ENCODE data around the gene COL20A1. TPM values are rescaled to one million over a fixed set of nuclear protein-coding genes. Genes with fewer than 3 reads are reported as not detected.

Gene COL20A1
- total RNA-seq, 6 experiments from 2014 or later: not detected

GRCh38 chr20:63254606-63255384 is 38.2 kb upstream of the COL20A1 start:
- no peak overlapping the region for H3K4me3 ChIP-seq
- H3K4me1 ChIP-seq: no peaks in the 10 kb centered on the region
- H3K27ac ChIP-seq: no peak overlapping the region
- H3K36me3 ChIP-seq: no peaks in the 10 kb centered on the region
- no peak for DNase-seq
- intact Hi-C loops (cut with DNase I): no loop called here
- 0% methylated on average over 3 of the region's 56 CpGs for WGBS (ENCODE audit: insufficient coverage, low coverage, low lambda C conversion rate, missing lambda C conversion rate)
- peaks cover 0 to 9% of the 10 kb centered on the region in 2 donors for H3K27me3 ChIP-seq
- no peak for ATAC-seq
- no peaks in the 10 kb centered on the region for H3K9me3 ChIP-seq
- TF ChIP-seq POLR2A (IDR thresholded peaks at IDR 0.05) (no peak), CTCF (IDR thresholded peaks at IDR 0.05) (no peak)

- Histone ChIP-seq H3K9me3 (no peaks in the 10 kb centered on the region), H3K4me3 (no peak overlapping the region), H3K27ac (no peak overlapping the region), H3K36me3 (no peaks in the 10 kb centered on the region), H3K4me1 (no peaks in the 10 kb centered on the region), H3K27me3 (peaks cover 0 to 9% of the 10 kb centered on the region in 2 donors)
- intact Hi-C loops (cut with DNase I): no loop called here
- 44% methylated on average over 10 of the region's 31 CpGs for WGBS (ENCODE audit: insufficient coverage, low coverage, low lambda C conversion rate, missing lambda C conversion rate)
- ATAC-seq (no peak), DNase-seq (no peak)
- no peak for TF ChIP-seq CTCF (IDR thresholded peaks at IDR 0.05)
- TF ChIP-seq POLR2A (IDR thresholded peaks at IDR 0.05): no peak
Observed at GRCh38 chr20:63255931-63256704, 36.9 kb upstream of the COL20A1 start.

GRCh38 chr20:63256954-63257353 is 36.0 kb upstream of the COL20A1 start:
- peaks cover 0 to 9% of the 10 kb centered on the region in 2 donors for H3K27me3 ChIP-seq
- H3K27ac ChIP-seq: no peak overlapping the region
- WGBS (ENCODE audit: insufficient coverage, low coverage, low lambda C conversion rate, missing lambda C conversion rate): 70% methylated on average over 4 of the region's 4 CpGs
- H3K4me1 ChIP-seq: no peaks in the 10 kb centered on the region
- no peak for DNase-seq
- ATAC-seq: no peak
- TF ChIP-seq CTCF (IDR thresholded peaks at IDR 0.05) (no peak), POLR2A (IDR thresholded peaks at IDR 0.05) (no peak)
- H3K9me3 ChIP-seq: no peaks in the 10 kb centered on the region
- H3K4me3 ChIP-seq: no peak overlapping the region
- intact Hi-C loops (cut with DNase I): no loop called here
- H3K36me3 ChIP-seq: no peaks in the 10 kb centered on the region

DNA sequence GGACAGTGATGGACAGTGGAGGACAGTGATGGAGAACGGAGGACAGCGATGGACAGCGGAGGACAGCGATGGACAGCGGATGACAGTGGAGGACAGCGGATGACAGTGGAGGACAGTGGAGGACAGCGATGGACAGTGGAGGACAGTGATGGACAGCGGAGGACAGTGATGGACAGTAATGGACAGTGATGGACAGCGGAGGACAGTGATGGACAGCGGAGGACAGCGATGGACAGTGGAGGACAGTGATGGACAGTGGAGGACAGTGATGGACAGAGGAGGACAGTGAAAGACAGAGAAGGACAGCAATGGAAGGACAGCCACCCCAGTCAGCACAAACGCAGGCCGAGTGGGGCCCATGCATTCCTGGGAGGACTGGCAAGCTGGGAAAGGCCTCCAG is 35.4 kb upstream of the COL20A1 start:
- Histone ChIP-seq H3K9me3 (no peaks in the 10 kb centered on the region), H3K4me3 (no peak overlapping the region), H3K27me3 (peaks cover 0 to 9% of the 10 kb centered on the region in 2 donors), H3K36me3 (no peaks in the 10 kb centered on the region), H3K4me1 (no peaks in the 10 kb centered on the region), H3K27ac (no peak overlapping the region)
- no peak for TF ChIP-seq POLR2A (IDR thresholded peaks at IDR 0.05)
- TF ChIP-seq CTCF (IDR thresholded peaks at IDR 0.05): no peak
- WGBS (ENCODE audit: insufficient coverage, low coverage, low lambda C conversion rate, missing lambda C conversion rate): 79% methylated on average over 10 of the region's 13 CpGs
- no peak for DNase-seq
- intact Hi-C loops (cut with DNase I): no loop called here
- ATAC-seq: no peak

Data from right lobe of liver (tissue), 6 donors.